ENCODE results near the gene RELA.

Gene RELA

GRCh38 chr11:65634440-65634839, 28.3 kb downstream of the RELA start:
- TF ChIP-seq, protein P1, sequence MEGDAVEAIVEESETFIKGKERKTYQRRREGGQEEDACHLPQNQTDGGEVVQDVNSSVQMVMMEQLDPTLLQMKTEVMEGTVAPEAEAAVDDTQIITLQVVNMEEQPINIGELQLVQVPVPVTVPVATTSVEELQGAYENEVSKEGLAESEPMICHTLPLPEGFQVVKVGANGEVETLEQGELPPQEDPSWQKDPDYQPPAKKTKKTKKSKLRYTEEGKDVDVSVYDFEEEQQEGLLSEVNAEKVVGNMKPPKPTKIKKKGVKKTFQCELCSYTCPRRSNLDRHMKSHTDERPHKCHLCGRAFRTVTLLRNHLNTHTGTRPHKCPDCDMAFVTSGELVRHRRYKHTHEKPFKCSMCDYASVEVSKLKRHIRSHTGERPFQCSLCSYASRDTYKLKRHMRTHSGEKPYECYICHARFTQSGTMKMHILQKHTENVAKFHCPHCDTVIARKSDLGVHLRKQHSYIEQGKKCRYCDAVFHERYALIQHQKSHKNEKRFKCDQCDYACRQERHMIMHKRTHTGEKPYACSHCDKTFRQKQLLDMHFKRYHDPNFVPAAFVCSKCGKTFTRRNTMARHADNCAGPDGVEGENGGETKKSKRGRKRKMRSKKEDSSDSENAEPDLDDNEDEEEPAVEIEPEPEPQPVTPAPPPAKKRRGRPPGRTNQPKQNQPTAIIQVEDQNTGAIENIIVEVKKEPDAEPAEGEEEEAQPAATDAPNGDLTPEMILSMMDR (IDR thresholded peaks at IDR 0.05; ENCODE audit: borderline replicate concordance, insufficient read depth, low read depth, low read length), result no peak
- H3K4me3 ChIP-seq (ENCODE audit: low read depth, low read length), result no peak overlapping the region

DNA sequence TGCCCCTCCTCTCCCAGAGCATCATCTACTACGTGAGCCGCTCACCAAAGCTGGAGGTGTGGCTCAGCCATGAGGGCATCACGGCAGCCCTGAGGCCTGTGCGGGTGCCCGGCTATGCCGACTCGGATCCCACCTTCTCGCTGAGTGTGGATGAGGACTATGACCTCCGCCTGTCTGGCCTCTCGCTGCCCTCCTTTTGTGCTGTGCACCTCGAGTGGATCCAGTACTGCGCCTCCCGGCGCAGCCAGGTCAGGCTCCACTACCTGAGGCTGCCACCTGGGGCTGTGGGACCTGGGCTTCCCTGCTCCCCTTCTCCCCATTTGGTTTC, 28.6 kb downstream of the RELA start:
- H3K4me3 ChIP-seq (ENCODE audit: low read depth, low read length), result no peak overlapping the region
- TF ChIP-seq, protein P1 (IDR thresholded peaks at IDR 0.05; ENCODE audit: borderline replicate concordance, insufficient read depth, low read depth, low read length), result no peak

DNA sequence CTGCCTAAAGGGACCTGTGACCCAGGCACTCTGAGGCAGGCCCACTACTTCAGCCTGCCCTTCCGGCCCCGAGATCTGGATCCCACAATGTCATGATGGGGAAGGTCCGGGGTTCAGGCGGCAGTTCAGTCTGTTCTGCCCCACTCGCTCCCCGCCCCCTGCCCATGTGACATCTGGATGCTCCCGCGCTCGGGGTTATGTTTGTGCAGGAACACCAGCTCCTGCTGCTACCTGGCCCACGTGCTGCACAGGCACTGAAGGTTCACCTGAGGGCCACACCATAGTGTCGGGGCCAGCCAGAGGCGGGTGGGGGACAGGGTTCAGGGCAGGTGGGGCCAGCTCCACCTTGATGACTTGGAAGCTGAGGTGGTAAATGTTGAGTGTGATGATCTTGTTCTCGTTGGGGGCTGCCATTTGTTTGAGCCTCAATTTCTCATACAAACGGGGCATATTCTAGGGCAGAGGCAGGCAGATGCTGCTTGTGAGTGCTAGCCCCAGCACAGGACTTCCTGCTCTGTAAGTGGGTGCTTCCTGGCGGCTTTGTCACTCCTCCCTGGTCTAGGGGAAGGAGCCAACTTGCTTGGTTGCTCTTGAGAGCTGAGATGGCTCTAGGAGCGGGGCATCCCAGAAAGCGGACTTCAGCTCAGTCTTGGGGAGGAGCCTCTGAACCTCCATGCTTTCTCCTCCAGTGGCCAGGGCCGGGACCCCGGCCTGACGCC, 29.2 kb downstream of the RELA start:
- TF ChIP-seq, protein P1 (IDR thresholded peaks at IDR 0.05; ENCODE audit: borderline replicate concordance, insufficient read depth, low read depth, low read length), result no peak

GRCh38 chr11:65630215-65630614, 32.5 kb downstream of the RELA start:
- no peak overlapping the region for H3K4me3 ChIP-seq (ENCODE audit: low read depth, low read length)
- TF ChIP-seq, protein P1 (IDR thresholded peaks at IDR 0.05; ENCODE audit: borderline replicate concordance, insufficient read depth, low read depth, low read length), result no peak

More for the DNA sequence above, 29.2 kb downstream of the RELA start:
- no peak overlapping the region for H3K4me3 ChIP-seq (ENCODE audit: low read depth, low read length)

DNA sequence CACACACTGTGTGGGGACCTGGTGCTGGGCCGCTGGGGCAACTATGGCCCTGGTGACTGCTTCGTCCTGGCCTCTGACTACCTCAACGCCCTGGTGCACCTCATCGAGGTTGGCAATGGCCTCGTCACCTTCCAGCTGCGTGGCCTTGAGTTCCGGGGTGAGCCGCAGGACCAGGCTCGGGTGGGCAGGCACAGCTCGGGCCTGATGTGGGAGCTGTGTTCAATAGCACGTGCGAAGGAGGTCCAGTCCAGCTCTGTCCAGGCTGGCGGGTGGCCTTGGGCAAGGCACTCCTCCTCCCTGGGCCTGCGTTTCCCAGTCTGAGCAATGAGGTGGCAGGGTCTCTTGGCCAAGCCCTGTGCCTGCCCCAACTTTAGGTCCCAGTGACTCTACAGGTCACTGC, 33.1 kb downstream of the RELA start:
- TF ChIP-seq, protein P1 (IDR thresholded peaks at IDR 0.05; ENCODE audit: borderline replicate concordance, insufficient read depth, low read depth, low read length), result no peak
- no peak overlapping the region for H3K4me3 ChIP-seq (ENCODE audit: low read depth, low read length)

DNA sequence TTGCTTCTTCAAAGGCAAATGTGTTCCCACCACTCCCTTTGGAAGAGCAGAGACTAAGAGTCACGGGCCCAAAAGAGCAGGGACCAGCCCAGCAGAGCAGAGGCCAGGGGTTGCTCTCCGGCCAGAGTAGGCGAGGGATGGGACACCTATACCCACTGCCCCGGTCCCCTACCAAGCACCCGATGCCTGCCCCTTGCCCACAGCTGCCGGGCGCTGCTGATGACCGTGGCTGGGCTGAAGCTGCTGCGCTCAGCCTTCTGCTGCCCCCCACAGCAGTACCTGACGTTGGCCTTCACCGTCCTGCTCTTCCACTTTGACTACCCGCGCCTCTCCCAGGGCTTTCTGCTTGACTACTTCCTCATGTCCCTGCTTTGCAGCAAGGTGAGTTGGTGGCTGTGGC, 35.5 kb downstream of the RELA start:
- TF ChIP-seq, protein P1 (IDR thresholded peaks at IDR 0.05; ENCODE audit: borderline replicate concordance, insufficient read depth, low read depth, low read length), result no peak

DNA sequence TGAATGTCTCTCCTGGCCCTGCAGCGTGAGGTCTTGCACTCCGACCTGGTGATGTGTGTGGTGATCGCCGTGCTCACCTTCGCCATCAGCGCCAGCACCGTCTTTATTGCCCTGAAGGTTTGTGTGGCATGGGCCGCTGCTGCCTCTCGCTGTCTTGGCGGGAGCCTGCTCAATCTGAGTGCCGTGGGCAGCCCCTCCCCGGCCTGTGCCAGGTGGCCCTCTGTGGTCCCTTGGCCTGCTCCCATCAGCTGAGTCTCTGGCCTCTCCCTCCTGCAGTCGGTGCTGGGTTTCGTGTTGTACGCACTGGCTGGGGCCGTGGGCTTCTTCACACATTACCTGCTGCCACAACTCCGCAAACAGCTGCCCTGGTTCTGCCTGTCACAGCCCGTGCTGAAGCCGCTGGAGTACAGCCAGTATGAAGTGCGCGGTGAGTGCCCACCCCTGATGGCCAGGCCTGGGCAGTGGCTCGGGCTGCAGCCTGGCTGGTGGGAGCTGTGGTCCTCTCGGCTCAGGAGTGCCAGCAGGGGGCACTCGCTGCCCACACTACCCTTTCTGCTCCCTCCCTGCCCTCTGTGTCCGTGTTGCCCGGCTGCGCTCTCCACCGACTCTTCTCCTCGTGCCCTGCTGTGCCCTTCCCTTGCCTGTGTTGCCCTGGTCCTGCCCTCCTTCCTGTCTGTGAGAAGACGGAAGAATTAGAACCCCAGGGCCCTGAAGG, 36.9 kb downstream of the RELA start:
- TF ChIP-seq, protein P1 (IDR thresholded peaks at IDR 0.05; ENCODE audit: borderline replicate concordance, insufficient read depth, low read depth, low read length), result peak; percentile 79
- no peak overlapping the region for H3K4me3 ChIP-seq (ENCODE audit: low read depth, low read length)

More for the DNA sequence above, 35.5 kb downstream of the RELA start:
- H3K4me3 ChIP-seq (ENCODE audit: low read depth, low read length), result no peak overlapping the region

Measured in GM12875 (cell line).